ENCODE results near the gene CEP72. TPM values are rescaled to one million over a fixed set of nuclear protein-coding genes. Genes with fewer than 3 reads are reported as not detected.

Gene CEP72
- total RNA-seq, 1 donor from 2014 or later, result 17.2 TPM

GRCh38 chr5:587403-587802 is 24.7 kb upstream of the CEP72 start:
- H3K27ac Mint-ChIP-seq, result no peak overlapping the region
- H3K27me3 Mint-ChIP-seq (ENCODE audit: insufficient read depth, low read depth), result peaks cover 14% of the 10 kb centered on the region
- no peaks in the 10 kb centered on the region for H3K4me1 Mint-ChIP-seq

DNA sequence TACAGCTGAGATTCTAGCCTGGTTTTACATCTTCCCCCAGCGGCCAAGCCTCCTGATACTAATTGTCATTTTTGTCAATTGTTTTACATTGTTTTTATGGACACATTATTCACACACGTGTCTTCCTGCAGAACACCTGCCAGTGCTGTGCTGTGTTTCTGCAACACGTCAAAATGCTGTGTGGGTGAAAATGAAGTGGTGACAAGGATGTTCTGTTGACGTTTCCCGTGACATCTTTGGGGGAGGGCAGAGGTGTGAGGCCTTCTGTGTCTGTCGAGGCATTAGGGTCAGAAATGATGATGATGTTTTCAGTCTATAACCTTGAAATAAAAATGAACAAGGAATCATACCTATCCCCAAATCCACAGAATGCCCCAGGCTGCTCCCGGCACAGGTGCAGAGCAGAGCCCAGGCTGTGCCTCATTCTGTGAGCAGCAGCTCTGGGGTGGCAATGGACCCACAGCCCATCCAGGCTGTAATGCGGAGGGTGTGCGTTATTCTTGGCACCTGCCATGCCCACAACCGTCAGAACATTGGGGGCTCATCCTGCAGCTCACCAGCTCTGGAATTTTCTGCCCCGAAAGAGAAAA is 23.6 kb upstream of the CEP72 start:
- Histone ChIP-seq H3K79me2 (ENCODE audit: low read depth) (no peaks in the 10 kb centered on the region), H3K4me2 (no peak overlapping the region), H3K27ac (no peak overlapping the region), H4K20me1 (ENCODE audit: low read depth) (no peaks in the 10 kb centered on the region), H3K4me3 (no peak overlapping the region), H3K36me3 (no peaks in the 10 kb centered on the region), H3F3A (ENCODE audit: low read depth) (no peaks in the 10 kb centered on the region), H3K9ac (no peak overlapping the region), H2AFZ (replicated peaks) (no peak overlapping the region), H3K4me1 (no peaks in the 10 kb centered on the region), H3K9me3 (ENCODE audit: low read depth) (no peaks in the 10 kb centered on the region), H3K27me3 (peaks cover 45% of the 10 kb centered on the region)
- Mint-ChIP-seq H3K27ac (no peak overlapping the region), H3K36me3 (no peaks in the 10 kb centered on the region), H3K9me3 (no peaks in the 10 kb centered on the region), H3K4me3 (no peak overlapping the region), H3K4me1 (no peaks in the 10 kb centered on the region), H3K27me3 (ENCODE audit: insufficient read depth, low read depth) (peaks cover 14% of the 10 kb centered on the region)
- TF ChIP-seq EZH2phosphoT487 (IDR thresholded peaks at IDR 0.05) (no peak), EZH2 (IDR thresholded peaks at IDR 0.05) (no peak), CTCF (IDR thresholded peaks at IDR 0.05) (no peak)
- no peak for DNase-seq (ENCODE audit: low spot score)

More at GRCh38 chr5:587403-587802, 24.7 kb upstream of the CEP72 start:
- Histone ChIP-seq H4K20me1 (ENCODE audit: low read depth) (no peaks in the 10 kb centered on the region), H3K79me2 (ENCODE audit: low read depth) (no peaks in the 10 kb centered on the region), H3K9me3 (ENCODE audit: low read depth) (no peaks in the 10 kb centered on the region), H3K27me3 (peaks cover 47% of the 10 kb centered on the region), H3K9ac (no peak overlapping the region), H2AFZ (replicated peaks) (no peak overlapping the region), H3K27ac (no peak overlapping the region), H3F3A (ENCODE audit: low read depth) (no peaks in the 10 kb centered on the region), H3K36me3 (no peaks in the 10 kb centered on the region), H3K4me1 (no peaks in the 10 kb centered on the region), H3K4me3 (no peak overlapping the region), H3K4me2 (no peak overlapping the region)
- Mint-ChIP-seq H3K4me3 (no peak overlapping the region), H3K36me3 (no peaks in the 10 kb centered on the region), H3K9me3 (no peaks in the 10 kb centered on the region)
- no peak for DNase-seq (ENCODE audit: low spot score)
- TF ChIP-seq CTCF (IDR thresholded peaks at IDR 0.05), result no peak
- TF ChIP-seq EZH2phosphoT487 (IDR thresholded peaks at IDR 0.05), result no peak
- TF ChIP-seq EZH2 (IDR thresholded peaks at IDR 0.05), result no peak

DNA sequence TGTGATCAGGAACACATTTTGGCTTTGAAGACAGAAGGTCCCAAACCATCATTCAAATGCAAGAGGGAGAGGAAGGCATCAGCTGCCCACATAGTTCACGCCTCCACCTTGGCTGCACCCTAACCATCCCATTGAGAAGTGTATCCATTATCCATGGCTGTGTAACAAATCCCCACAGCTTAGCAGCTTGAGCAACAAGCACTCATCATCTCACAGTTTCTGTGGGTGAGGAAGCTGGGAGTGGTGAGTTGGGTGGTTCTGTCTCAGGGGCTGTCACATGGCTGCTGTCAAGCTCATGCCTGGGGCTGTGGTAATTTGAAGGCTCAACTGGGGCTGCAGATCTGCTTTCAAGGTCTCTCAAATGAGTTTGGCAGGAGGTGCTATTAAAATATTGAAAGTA is 23.0 kb upstream of the CEP72 start:
- Histone ChIP-seq H3K79me2 (ENCODE audit: low read depth) (no peaks in the 10 kb centered on the region), H4K20me1 (ENCODE audit: low read depth) (no peaks in the 10 kb centered on the region), H3K36me3 (no peaks in the 10 kb centered on the region), H3K27me3 (peaks cover 51% of the 10 kb centered on the region), H3K4me2 (no peak overlapping the region), H3K9ac (no peak overlapping the region), H3K4me3 (no peak overlapping the region), H2AFZ (replicated peaks) (no peak overlapping the region), H3F3A (ENCODE audit: low read depth) (no peaks in the 10 kb centered on the region), H3K27ac (no peak overlapping the region), H3K4me1 (no peaks in the 10 kb centered on the region), H3K9me3 (ENCODE audit: low read depth) (no peaks in the 10 kb centered on the region)
- Mint-ChIP-seq H3K4me1 (no peaks in the 10 kb centered on the region), H3K4me3 (no peak overlapping the region), H3K27me3 (ENCODE audit: insufficient read depth, low read depth) (peaks cover 11% of the 10 kb centered on the region), H3K36me3 (no peaks in the 10 kb centered on the region), H3K9me3 (no peaks in the 10 kb centered on the region), H3K27ac (no peak overlapping the region)
- no peak for DNase-seq (ENCODE audit: low spot score)
- no peak for TF ChIP-seq CTCF (IDR thresholded peaks at IDR 0.05)
- TF ChIP-seq EZH2phosphoT487 (IDR thresholded peaks at IDR 0.05), result no peak
- TF ChIP-seq EZH2 (IDR thresholded peaks at IDR 0.05), result no peak
